Aorta (tissue), 5 donors: ENCODE results near the gene MEF2B. TPM values are rescaled to one million over a fixed set of nuclear protein-coding genes. Genes with fewer than 3 reads are reported as not detected.

Source experiments
- ATAC-seq: fragments of 200-7000 bp; cut with Tn5 transposase; one replicate; pipeline ENCODE4 v1.9.1; 2022; ENCODE audit warnings: moderate library complexity; ENCODE audit not compliant: low FRiP score
- DNase-seq, 2 donors: peaks; one replicate each; pipeline ENCODE4 v3.0.0-alpha.2; 2020
- H3K27ac ChIP-seq, 2 donors: one replicate each; pipeline ENCODE4 v1.5.1; 2013; ENCODE audit warnings: low read length in 2 of 2, mild to moderate bottlenecking in 2 of 2, moderate library complexity in 2 of 2, control low read depth in 1 of 2, inconsistent platforms in 1 of 2, low read depth in 1 of 2
- H3K27me3 ChIP-seq, 2 donors: one replicate each; pipeline ENCODE4 v1.6.1; 2013; ENCODE audit warnings: control low read depth in 1 of 2, low read length in 1 of 2, mild to moderate bottlenecking in 1 of 2, moderate library complexity in 1 of 2; ENCODE audit not compliant: insufficient read depth in 2 of 2, control insufficient read depth in 1 of 2
- H3K36me3 ChIP-seq, 2 donors: one replicate each; pipeline ENCODE4 v1.6.1; 2013; ENCODE audit warnings: control low read depth in 1 of 2, low read length in 1 of 2, mild to moderate bottlenecking in 1 of 2; ENCODE audit not compliant: insufficient read depth in 2 of 2, control insufficient read depth in 1 of 2
- H3K4me1 ChIP-seq, 2 donors: one replicate each; pipeline ENCODE4 v1.6.1; 2013; ENCODE audit warnings: low read length in 2 of 2, control low read depth in 1 of 2, mild to moderate bottlenecking in 1 of 2, moderate library complexity in 1 of 2; ENCODE audit not compliant: insufficient read depth in 2 of 2, control insufficient read depth in 1 of 2
- H3K4me3 ChIP-seq, 2 donors: one replicate each; pipeline ENCODE4 v1.5.1; 2013; ENCODE audit warnings: low read length in 2 of 2, control low read depth in 1 of 2, mild to moderate bottlenecking in 1 of 2
- H3K9me3 ChIP-seq: one replicate; pipeline ENCODE4 v1.6.1; 2013; ENCODE audit warnings: mild to moderate bottlenecking, low read length; ENCODE audit not compliant: control insufficient read depth
- WGBS, 2 donors: extraction: QIAGEN DNeasy Blood & Tissue Kit; methylation state at CpG; one replicate each; pipeline ENCODE4 v1.1.7; 2013; 5-methylcytosine and 5-hydroxymethylcytosine counted together
- intact Hi-C, 2 donors: fragments of 100-400 bp; cut with DNase I; formaldehyde crosslinking; loops; one replicate each; pipeline versions ENCODE4 v1.14.2 to v1.15.0; 2022
- polyA plus RNA-seq, 2 donors: library from polyadenylated mRNA; stranded (reverse); fragments of 200-250 nt; gene quantifications; one replicate each; pipeline ENCODE4 v1.2.3, GENCODE V29; 2013
- total RNA-seq, 2 donors: library from RNA; stranded (reverse); fragmentation: NEBNext Ultra II Directional; extraction: Animal tissue kit (Norgen Biotek cat#: 25700); gene quantifications; one replicate each; pipeline ENCODE4 v1.2.1, GENCODE V29; 2021
- donor health status: healthy with polysubstance abuse.
- donor health status: Bipolar disorder and iron deficiency.
- donor health status: DM: no; HTN: no; CAD: no.
- donor health status: DM: no; HTN: no; CAD: no.
- donor health status: DM: yes; HTN: yes; CAD: no.

Gene MEF2B
- total and polyA plus RNA-seq, 4 donors: 1.6 to 2.4 (median 1.8) TPM; not detected in 1

DNA sequence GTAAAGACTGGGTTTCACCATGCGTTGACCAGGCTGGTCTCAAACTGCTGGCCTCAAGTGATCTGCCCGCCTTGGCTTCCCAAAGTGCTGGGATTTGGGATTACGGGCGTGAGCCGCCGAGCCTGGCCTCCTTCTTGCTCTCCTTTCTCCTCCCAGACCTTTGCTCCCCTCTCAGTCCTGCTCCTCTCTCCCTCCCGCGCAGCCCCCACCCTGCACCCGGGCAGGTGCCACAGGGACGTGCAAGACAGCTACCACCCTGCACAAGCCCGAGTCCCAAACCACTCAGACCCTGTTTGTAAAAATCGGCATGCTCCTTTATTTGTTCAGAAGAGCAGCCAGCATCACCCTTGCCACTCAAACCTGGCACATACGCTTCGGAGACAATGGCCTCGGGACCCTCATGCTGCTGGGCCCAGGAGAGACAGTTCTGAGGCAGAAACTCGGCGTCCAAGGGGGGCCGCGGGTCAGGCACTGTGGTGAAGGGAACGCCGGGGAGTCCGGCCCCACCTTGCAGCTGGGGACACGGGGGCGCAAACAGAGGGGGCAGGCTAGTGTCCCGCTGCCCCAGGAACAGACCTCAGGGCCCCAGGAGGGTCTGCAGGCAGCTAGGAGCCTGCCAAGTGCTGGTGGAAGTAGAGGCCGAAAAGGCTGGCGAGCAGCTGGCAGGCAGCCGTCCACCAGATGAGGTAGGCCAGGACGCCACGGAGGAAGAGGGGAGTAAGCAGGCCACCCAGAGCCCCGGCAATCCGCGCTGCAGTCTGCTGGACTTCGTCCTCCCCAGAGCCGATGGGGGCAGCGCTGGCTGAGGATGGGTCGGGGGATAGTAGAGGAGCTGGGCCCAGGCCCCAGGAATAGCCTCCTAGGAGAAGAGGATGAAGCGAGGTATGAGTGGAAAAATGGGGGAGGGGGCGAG, 50.5 kb downstream of the MEF2B start:
- WGBS, 2 donors: 93% methylated on average over 39 of the region's 39 CpGs
- Histone ChIP-seq H3K9me3 (no peaks in the 10 kb centered on the region), H3K4me1 (no peaks in the 10 kb centered on the region), H3K27ac (no peak overlapping the region), H3K27me3 (no peaks in the 10 kb centered on the region), H3K36me3 (peaks cover 0 to 3% of the 10 kb centered on the region in 2 donors), H3K4me3 (no peak overlapping the region)
- intact Hi-C loops: no loop called here
- DNase-seq: no peak
- no peak for ATAC-seq

DNA sequence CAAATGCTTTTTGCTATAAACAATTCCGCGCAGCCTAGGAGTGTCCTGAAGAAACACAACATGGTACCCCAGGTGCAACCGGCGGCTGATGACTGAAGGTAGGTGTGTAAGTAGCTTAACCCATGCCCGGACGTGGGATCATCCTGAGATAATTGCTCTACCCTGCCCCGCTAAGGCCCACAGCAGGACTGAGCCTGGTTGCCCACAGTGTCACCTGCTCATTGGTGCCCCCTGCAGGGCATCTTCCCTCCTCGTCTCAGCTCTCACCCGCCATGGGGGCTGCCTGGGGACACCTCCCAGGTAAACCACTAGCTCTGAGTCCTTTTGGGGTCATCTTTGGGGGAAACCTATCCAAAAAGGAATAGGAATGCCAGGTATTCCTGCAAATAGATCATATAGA, 54.1 kb downstream of the MEF2B start:
- WGBS, 2 donors: 74 to 80% methylated on average over 9 of the region's 9 CpGs
- Histone ChIP-seq H3K36me3 (peaks cover 0 to 3% of the 10 kb centered on the region in 2 donors), H3K27ac (no peak overlapping the region), H3K9me3 (no peaks in the 10 kb centered on the region), H3K27me3 (no peaks in the 10 kb centered on the region), H3K4me1 (no peaks in the 10 kb centered on the region), H3K4me3 (no peak overlapping the region)
- intact Hi-C loops: no loop called here
- DNase-seq (peak in 1 of 2 donors; percentile 51), ATAC-seq (no peak)

DNA sequence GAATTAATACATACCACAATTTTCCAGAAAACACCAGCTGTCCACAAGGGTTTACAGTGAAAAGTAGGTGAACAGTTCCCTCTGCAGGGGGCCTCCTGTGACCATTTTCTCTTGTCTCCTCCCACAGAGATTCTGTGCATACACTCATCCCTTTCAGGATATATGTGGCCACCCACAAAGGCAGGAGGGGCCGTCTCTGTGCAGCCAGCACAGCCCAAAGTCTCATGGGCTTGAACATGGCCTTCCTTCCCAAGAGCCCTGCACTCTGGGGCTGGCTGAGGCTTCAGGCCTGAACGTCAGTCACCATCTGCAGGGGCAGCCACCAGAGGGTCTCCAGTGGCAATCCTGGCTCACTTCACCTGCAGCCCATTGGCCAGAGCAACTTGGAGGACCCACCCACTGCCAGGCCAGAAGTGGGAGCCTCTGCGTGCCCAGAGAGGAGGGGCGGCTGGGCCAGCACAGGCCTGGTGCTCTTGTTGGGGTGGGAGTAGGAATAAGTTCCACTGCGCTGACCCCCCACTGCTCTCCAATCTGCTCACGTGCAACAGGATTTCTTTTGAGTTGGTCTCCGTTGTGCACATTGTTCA, 56.9 kb downstream of the MEF2B start:
- ATAC-seq (no peak), DNase-seq (no peak)
- H3K4me3 ChIP-seq: no peak overlapping the region
- no peak overlapping the region for H3K27ac ChIP-seq
- H3K9me3 ChIP-seq: no peaks in the 10 kb centered on the region
- intact Hi-C loops: no loop called here
- no peaks in the 10 kb centered on the region for H3K36me3 ChIP-seq
- WGBS, 2 donors: 44% methylated on average over 7 of the region's 7 CpGs
- no peaks in the 10 kb centered on the region for H3K4me1 ChIP-seq
- H3K27me3 ChIP-seq: no peaks in the 10 kb centered on the region

DNA sequence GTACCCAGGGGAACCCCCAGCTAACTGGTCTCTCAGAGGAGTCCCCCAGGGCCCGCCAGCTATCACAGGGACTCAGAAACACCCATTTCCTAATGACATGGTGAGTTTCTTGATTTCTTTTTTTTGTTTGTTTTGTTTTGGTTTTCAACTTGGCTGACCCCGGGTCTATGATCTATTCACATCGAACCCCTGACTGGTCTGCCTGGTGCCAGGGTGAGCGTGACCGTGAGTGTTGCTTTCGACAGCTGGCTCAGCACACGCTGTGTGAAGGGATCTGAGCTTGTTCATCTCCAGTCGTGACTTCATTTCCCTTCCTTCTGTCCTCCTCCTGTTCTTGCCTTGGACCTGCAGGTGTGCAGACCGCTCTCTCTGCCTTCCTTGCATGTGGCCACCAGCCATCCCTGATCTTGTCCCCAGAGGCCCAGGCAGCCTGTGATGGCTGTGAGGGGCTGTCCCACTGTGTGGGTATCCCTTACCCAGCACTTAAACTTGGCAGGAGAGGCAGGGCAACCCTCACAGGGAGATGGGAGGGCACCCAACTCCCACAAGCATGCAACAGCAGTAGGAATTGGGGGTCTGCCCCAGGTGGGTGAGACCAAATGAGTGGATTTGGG, 58.0 kb downstream of the MEF2B start:
- Histone ChIP-seq H3K9me3 (no peaks in the 10 kb centered on the region), H3K36me3 (no peaks in the 10 kb centered on the region), H3K4me1 (no peaks in the 10 kb centered on the region), H3K27ac (no peak overlapping the region), H3K4me3 (no peak overlapping the region), H3K27me3 (no peaks in the 10 kb centered on the region)
- ATAC-seq: no peak
- intact Hi-C loops: no loop called here
- WGBS, 2 donors: 81 to 85% methylated on average over 9 of the region's 9 CpGs
- no peak for DNase-seq

DNA sequence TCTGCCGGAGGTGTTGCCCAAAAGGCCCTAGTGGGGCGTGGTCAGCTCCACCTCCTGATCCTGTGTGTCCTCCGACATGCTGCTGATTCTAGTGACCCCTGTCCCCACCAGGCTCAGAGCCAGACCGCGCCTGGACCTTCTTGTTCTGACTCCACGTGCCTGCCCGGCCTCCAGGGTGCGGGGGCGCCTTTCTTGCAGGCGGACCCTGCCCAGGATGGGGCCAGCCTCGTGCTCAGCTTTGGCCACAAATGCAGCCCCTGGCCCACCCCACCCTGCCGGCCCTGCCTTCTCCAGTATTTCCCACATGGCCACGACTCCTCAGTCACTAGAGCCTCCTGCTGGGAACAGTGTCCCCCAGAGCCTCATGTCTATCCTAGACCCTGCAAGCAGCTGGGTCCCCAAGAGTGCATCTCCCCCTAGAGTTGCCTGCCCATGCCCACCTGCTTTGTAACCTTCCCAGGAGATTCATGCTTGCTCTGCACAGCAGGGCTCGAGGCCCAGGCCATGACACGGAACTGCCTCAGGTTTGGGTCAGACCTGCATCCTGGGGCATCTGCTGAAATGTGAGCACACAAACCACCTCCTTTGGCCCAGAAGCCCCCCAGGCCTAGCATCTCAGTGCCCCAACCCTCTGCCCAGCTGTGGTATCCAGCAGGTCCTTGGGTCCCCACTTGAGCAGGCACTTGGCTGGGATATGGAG, 58.8 kb downstream of the MEF2B start:
- Histone ChIP-seq H3K27me3 (no peaks in the 10 kb centered on the region), H3K4me1 (no peaks in the 10 kb centered on the region), H3K27ac (no peak overlapping the region), H3K36me3 (no peaks in the 10 kb centered on the region), H3K9me3 (no peaks in the 10 kb centered on the region), H3K4me3 (no peak overlapping the region)
- WGBS, 2 donors: 79 to 85% methylated on average over 15 of the region's 15 CpGs
- intact Hi-C loops: no loop called here
- ATAC-seq: no peak
- DNase-seq: no peak

DNA sequence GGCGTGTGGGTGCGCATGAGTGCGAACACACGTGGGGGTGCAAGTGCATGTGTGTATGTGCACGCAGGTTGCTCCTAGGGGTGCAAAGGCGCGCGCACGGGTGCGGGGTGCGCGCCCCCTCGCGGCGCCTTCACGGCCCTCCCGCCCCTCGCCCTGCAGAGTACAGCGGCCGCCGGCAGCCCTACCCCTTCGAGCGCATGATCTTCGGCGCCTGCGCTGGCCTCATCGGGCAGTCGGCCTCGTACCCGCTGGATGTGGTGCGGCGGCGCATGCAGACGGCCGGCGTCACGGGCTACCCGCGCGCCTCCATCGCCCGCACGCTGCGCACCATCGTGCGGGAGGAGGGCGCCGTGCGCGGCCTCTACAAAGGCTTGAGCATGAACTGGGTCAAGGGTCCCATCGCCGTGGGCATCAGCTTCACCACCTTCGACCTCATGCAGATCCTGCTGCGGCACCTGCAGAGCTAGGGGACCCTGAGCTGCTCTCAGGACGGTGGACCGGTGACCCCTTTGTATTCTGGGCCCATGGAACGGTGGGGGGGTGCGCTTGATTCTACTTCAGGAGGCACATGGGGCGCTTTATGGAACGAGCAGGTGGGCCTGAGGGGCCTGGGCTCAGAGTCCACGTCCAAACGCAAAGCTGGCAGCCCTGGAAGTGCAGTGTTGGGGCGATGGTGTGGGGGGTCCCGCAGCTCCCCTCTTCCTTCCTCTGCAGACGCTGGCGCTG, 59.5 kb downstream of the MEF2B start:
- H3K36me3 ChIP-seq: no peaks in the 10 kb centered on the region
- no peaks in the 10 kb centered on the region for H3K27me3 ChIP-seq
- no peaks in the 10 kb centered on the region for H3K9me3 ChIP-seq
- no peak overlapping the region for H3K4me3 ChIP-seq
- DNase-seq (no peak), ATAC-seq (no peak)
- H3K4me1 ChIP-seq: no peaks in the 10 kb centered on the region
- 21 to 24% methylated on average over 54 to 66 of the region's 66 CpGs for WGBS, 2 donors
- intact Hi-C loops: no loop called here
- H3K27ac ChIP-seq: no peak overlapping the region

DNA sequence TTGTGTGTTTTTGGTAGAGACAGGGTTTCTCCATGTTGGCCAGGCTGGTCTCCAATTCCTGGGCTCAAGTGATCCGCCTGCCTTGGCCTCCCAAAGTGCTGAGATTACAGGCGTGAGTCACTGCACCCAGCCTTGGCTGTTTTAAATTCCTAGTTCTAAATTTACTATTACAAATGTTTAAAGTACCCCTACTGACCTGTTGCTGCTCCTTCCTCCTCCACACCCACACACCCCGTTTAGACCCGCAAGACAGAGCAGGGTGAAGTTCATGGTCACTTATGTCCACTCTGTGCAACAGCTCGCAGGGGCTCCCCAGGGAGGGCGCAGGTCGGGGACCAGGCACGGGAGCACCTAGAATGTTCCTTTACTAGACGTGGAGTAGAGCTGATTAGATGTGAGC, 60.5 kb downstream of the MEF2B start:
- Histone ChIP-seq H3K27me3 (no peaks in the 10 kb centered on the region), H3K9me3 (no peaks in the 10 kb centered on the region), H3K4me3 (no peak overlapping the region), H3K4me1 (no peaks in the 10 kb centered on the region), H3K27ac (no peak overlapping the region), H3K36me3 (no peaks in the 10 kb centered on the region)
- no peak for DNase-seq
- 38 to 40% methylated on average over 9 of the region's 9 CpGs for WGBS, 2 donors
- intact Hi-C loops: no loop called here
- no peak for ATAC-seq

DNA sequence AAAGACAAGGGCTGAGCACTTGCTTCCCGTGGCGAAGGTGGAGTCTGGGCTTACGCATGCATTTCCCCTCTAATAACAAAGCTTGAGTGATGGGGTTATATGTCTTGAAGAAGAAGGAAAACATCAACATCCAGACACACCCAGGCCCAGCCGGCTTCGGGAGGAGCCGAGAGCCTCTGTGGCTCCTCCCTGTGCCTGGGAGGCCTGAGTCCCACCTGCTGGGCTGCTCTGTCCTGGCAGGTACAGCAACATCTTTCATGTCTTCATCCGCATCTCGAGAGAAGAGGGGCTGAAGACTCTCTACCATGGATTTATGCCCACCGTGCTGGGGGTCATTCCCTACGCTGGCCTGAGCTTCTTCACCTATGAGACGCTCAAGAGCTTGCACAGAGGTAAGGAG, 62.4 kb downstream of the MEF2B start:
- H3K36me3 ChIP-seq: no peaks in the 10 kb centered on the region
- no peak for ATAC-seq
- WGBS, 2 donors: 90 to 91% methylated on average over 11 of the region's 11 CpGs
- H3K9me3 ChIP-seq: no peaks in the 10 kb centered on the region
- H3K4me1 ChIP-seq: no peaks in the 10 kb centered on the region
- intact Hi-C loops: no loop called here
- H3K27ac ChIP-seq: no peak overlapping the region
- no peak overlapping the region for H3K4me3 ChIP-seq
- no peak for DNase-seq
- H3K27me3 ChIP-seq: no peaks in the 10 kb centered on the region
